ENCODE measurements around the gene COPS8.

GRCh38 chr2:237068005-237068576 lies 17.6 kb upstream of the COPS8 start:
- TF ChIP-seq CTCF (conservative IDR thresholded peaks at IDR 0.05 in 1 of 2, IDR thresholded peaks at IDR 0.05 in 1 of 2; ENCODE audit: low read depth in 1 of 2, low read length in 2 of 2) (peak; percentile 21 to 42), EZH2 (IDR thresholded peaks at IDR 0.05; ENCODE audit: low read length, missing control alignments) (no peak)
